Ovary (tissue), 3 donors: ENCODE data around the gene ZSWIM7.

Source experiments
- CTCF ChIP-seq, 3 donors: fragments of 450-650 bp in 2 of 3; fragments of 200-600 bp in 1 of 3; IDR thresholded peaks; one replicate each; pipeline versions ENCODE4 v1.5.1 to v1.8.0; 2016 to 2022; ENCODE audit warnings: antibody characterized with exemption in 3 of 3, mild to moderate bottlenecking in 1 of 3
- EP300 ChIP-seq: sonication (generic); formaldehyde crosslinking; IDR thresholded peaks from one replicate; pipeline ENCODE4 v1.6.1; 2017; ENCODE audit warnings: antibody characterized with exemption
- POLR2A ChIP-seq: fragments of 450-650 bp; IDR thresholded peaks from one replicate; pipeline ENCODE4 v1.6.1; 2017; ENCODE audit warnings: antibody characterized with exemption, mild to moderate bottlenecking, moderate library complexity
- donor health status: DM: no; HTN: no; CAD: no.

- TF ChIP-seq CTCF (IDR thresholded peaks at IDR 0.05) = no peak
- TF ChIP-seq POLR2A = no peak
- TF ChIP-seq EP300 = no peak
Observed at GRCh38 chr17:16019347-16019746, 19.8 kb upstream of the ZSWIM7 start.
